HG02852 (cell line): Measurements from ENCODE around the gene ARHGAP15.

ENCODE experiments used
- ATAC-seq: cut with Tn5 transposase; IDR thresholded peaks from one replicate; pipeline ENCODE4 v1.9.1; 2021; ENCODE audit warnings: mild to moderate bottlenecking, moderate library complexity; ENCODE audit not compliant: unreplicated experiment

The ARHGAP15 gene

GRCh38 chr2:143440411-143441012, 311.3 kb downstream of the ARHGAP15 start:
- ATAC-seq = no peak

GRCh38 chr2:143442193-143442592, 313.0 kb downstream of the ARHGAP15 start:
- no peak for ATAC-seq

- ATAC-seq = peak; percentile 74
Measured at GRCh38 chr2:143451642-143452281, 322.5 kb downstream of the ARHGAP15 start.

- no peak for ATAC-seq
Measured at GRCh38 chr2:143452817-143453451, 323.7 kb downstream of the ARHGAP15 start.

GRCh38 chr2:143453981-143454511, 324.8 kb downstream of the ARHGAP15 start:
- no peak for ATAC-seq

GRCh38 chr2:143455317-143455716, 326.1 kb downstream of the ARHGAP15 start:
- no peak for ATAC-seq

- no peak for ATAC-seq
Measured at GRCh38 chr2:143458258-143459190, 329.3 kb downstream of the ARHGAP15 start.

- no peak for ATAC-seq
Measured at GRCh38 chr2:143460382-143460781, 331.2 kb downstream of the ARHGAP15 start.

- ATAC-seq = no peak
Measured at GRCh38 chr2:143463719-143464118, 334.5 kb downstream of the ARHGAP15 start.

GRCh38 chr2:143466391-143466790, 337.2 kb downstream of the ARHGAP15 start:
- ATAC-seq = no peak

- no peak for ATAC-seq
Measured at GRCh38 chr2:143467011-143467410, 337.8 kb downstream of the ARHGAP15 start.

GRCh38 chr2:143468341-143468888, 339.2 kb downstream of the ARHGAP15 start:
- ATAC-seq = peak; percentile 75

GRCh38 chr2:143469323-143469722, 340.1 kb downstream of the ARHGAP15 start:
- ATAC-seq = no peak

- no peak for ATAC-seq
Measured at GRCh38 chr2:143471550-143471949, 342.3 kb downstream of the ARHGAP15 start.

GRCh38 chr2:143473216-143473615, 344.0 kb downstream of the ARHGAP15 start:
- ATAC-seq = no peak

- ATAC-seq = no peak
Measured at GRCh38 chr2:143473820-143474219, 344.6 kb downstream of the ARHGAP15 start.

GRCh38 chr2:143474586-143474985, 345.4 kb downstream of the ARHGAP15 start:
- no peak for ATAC-seq

- ATAC-seq = no peak
Measured at GRCh38 chr2:143475041-143475776, 346.0 kb downstream of the ARHGAP15 start.

- ATAC-seq = no peak
Measured at GRCh38 chr2:143476336-143477087, 347.3 kb downstream of the ARHGAP15 start.
